Lung (tissue), 12 donors: ENCODE results near the gene AGRN. TPM values are rescaled to one million over a fixed set of nuclear protein-coding genes. Genes with fewer than 3 reads are reported as not detected.
A peak's percentile ranks its signal among the peaks of the same experiment; 100 is the strongest.
"Not testable (repeated sequence)": the region's sequence is repeated elsewhere in the genome, so short reads cannot be mapped to it uniquely, and the experiment has no call there.

Source experiments
- ATAC-seq: fragments of 200-7000 bp; cut with Tn5 transposase; one replicate; pipeline ENCODE4 v1.9.1; 2020; ENCODE audit warnings: moderate number of reproducible peaks; ENCODE audit not compliant: insufficient read depth, low FRiP score
- DNase-seq, 3 donors: peaks; one replicate each; pipeline ENCODE4 v3.0.0-alpha.2; 2013 to 2017
- H3K27ac ChIP-seq, 2 donors: one replicate each; pipeline ENCODE4 v1.5.1; 2013; ENCODE audit warnings: mild to moderate bottlenecking in 2 of 2, moderate library complexity in 2 of 2, control low read depth in 1 of 2, inconsistent platforms in 1 of 2, low read depth in 1 of 2, low read length in 1 of 2
- H3K27me3 ChIP-seq, 3 donors: one replicate each; pipeline ENCODE4 v1.5.1; 2013; ENCODE audit warnings: low read length in 2 of 3; ENCODE audit not compliant: control insufficient read depth in 3 of 3, insufficient read depth in 3 of 3
- H3K36me3 ChIP-seq, 4 donors: one replicate each; pipeline ENCODE4 v1.5.1; 2013; ENCODE audit warnings: low read length in 4 of 4, mild to moderate bottlenecking in 1 of 4, moderate library complexity in 1 of 4; ENCODE audit not compliant: control insufficient read depth in 4 of 4, insufficient read depth in 4 of 4
- H3K4me1 ChIP-seq, 5 donors: one replicate each; pipeline ENCODE4 v1.5.1; 2013; ENCODE audit warnings: low read length in 5 of 5, mild to moderate bottlenecking in 2 of 5, moderate library complexity in 1 of 5; ENCODE audit not compliant: control insufficient read depth in 5 of 5, insufficient read depth in 5 of 5
- H3K4me3 ChIP-seq: one replicate; pipeline ENCODE4 v1.5.1; 2013; ENCODE audit warnings: mild to moderate bottlenecking, control low read depth, moderate library complexity
- H3K9ac ChIP-seq, 2 donors: one replicate each; pipeline ENCODE4 v1.5.1; 2013; ENCODE audit warnings: low read length in 2 of 2, control low read depth in 1 of 2; ENCODE audit not compliant: insufficient read depth in 1 of 2
- H3K9me3 ChIP-seq, 4 donors: one replicate each; pipeline ENCODE4 v1.5.1; 2013; ENCODE audit warnings: low read length in 3 of 4, mild to moderate bottlenecking in 1 of 4, moderate library complexity in 1 of 4; ENCODE audit not compliant: control insufficient read depth in 4 of 4, insufficient read depth in 3 of 4
- CTCF ChIP-seq: IDR thresholded peaks from 2 replicates; pipeline ENCODE4 v1.5.1; 2012; ENCODE audit warnings: mild to moderate bottlenecking; ENCODE audit errors: control extremely low read depth, extremely low read depth
- WGBS, 2 donors: extraction: QIAGEN DNeasy Blood & Tissue Kit; methylation state at CpG; one replicate each; pipeline ENCODE4 v1.1.7; 2013; 5-methylcytosine and 5-hydroxymethylcytosine counted together
- polyA plus RNA-seq, 2 donors: library from polyadenylated mRNA; stranded (reverse); fragments of 200-250 nt; gene quantifications; one replicate each; pipeline ENCODE4 v1.2.1, GENCODE V29; 2013
- total RNA-seq, 2 donors: library from RNA; depleted of rRNA in 1 of 2; stranded (reverse); fragments of >200 nt in 1 of 2; gene quantifications; one replicate each; pipeline ENCODE4 v1.2.1, GENCODE V29; 2014 to 2021
- donor health status: control.
- donor health status: control.
- donor health status: Bipolar disorder and iron deficiency.
- donor health status: healthy.
- donor health status: DM: yes; HTN: yes; CAD: no.

The AGRN gene
- total and polyA plus RNA-seq, 4 donors: 30.7 to 124 (median 85.2) TPM

GRCh38 chr1:1018321-1018685, 1.6 kb upstream of the AGRN start:
- not testable (repeated sequence) for H3K36me3 ChIP-seq, ATAC-seq, H3K9me3 ChIP-seq, H3K4me3 ChIP-seq, H3K27ac ChIP-seq, H3K9ac ChIP-seq, H3K27me3 ChIP-seq, DNase-seq
- peaks cover 0 to 27% (median 6%) of the 10 kb centered on the region in 5 donors for H3K4me1 ChIP-seq
- 94 to 96% methylated on average over 21 to 26 of the region's 26 CpGs for WGBS, 2 donors

DNA sequence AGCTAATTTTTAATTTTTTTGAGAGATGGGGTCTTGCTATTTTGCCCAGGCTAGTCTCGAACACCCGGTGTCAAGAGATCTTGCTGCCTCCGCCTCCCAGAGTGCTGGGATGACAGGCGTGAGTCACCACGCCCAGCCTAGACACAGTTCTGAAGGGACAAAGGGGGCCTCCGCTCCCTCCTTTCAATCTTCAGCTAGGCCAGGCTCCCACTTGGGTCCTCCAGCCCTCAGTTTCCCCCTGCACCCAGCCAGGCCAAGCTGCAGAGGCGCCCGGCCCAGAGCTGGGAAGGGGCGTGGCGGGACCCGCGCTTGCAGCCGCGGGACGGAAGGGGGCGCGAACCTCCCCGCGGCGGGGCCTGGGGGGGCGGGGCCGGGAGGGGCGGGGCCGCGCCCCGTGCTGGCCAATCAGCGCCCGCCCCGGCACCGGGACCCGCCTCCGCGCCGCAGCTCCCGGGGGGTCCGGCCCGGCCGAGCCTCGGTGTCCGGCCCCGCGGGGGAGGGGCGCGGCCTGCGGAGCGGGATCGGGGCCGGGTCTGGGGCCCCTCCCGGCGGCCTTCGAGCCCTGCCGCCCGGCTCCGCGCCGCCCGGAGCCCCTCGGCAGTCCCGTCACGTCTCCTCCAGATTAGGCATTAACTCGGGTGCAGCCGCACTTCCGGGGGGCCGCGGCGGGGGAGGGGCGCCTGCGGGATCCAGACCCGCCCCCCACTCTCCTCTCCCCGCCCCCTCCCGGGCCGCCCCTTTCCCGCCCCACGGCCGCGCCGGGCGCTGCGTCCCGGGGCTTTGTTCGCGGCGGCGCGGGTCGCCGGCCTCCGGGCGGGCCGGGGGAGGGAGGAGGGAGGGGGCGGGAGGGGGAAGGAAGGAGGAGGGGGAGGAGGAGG, 559 bp upstream of the AGRN start:
- H3K9ac ChIP-seq: no peak overlapping the region
- peak overlapping the region; percentile 66 for H3K27ac ChIP-seq
- DNase-seq (peak; percentile 88 to 93 (median 90)), ATAC-seq (peak; percentile 91)
- 1 to 4% methylated on average over 21 to 84 of the region's 91 CpGs for WGBS, 2 donors
- peak; percentile 20 for TF ChIP-seq CTCF
- H3K9me3 ChIP-seq: no peaks in the 10 kb centered on the region
- H3K4me3 ChIP-seq: peak overlapping the region; percentile 30
- no peaks in the 10 kb centered on the region for H3K27me3 ChIP-seq
- H3K36me3 ChIP-seq: no peaks in the 10 kb centered on the region
- peaks cover 0 to 23% (median 13%) of the 10 kb centered on the region in 5 donors for H3K4me1 ChIP-seq

DNA sequence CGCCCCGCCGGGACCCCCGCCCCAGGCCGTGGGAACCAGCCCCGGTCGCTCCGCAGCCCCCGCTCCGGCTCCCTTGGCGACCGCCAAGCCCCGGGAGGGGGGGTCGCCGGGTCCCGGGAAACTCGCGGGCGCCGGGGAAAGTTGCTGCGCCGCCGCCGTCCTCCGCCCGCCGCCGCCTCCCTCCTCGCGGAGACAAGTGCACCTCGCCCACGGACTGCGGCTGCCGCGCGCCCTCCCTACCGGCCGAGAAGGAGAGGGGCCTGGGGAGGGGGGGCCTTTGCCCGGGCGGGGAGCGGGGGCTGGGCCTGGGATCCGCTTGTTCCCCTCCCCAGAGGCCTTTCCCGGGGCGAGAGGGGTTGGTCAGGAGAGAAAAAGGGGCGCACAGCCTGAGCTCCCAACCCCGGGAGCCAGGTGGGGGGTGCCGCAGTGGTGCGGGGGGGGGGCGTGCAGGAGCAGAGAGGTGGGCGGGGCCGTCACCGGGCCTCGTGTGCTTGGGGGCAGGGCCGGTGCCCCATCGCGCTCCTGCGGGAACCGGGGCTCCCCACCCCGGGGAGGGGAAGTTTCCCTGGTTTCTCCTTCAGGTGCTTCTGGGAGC, 592 bp downstream of the AGRN start:
- no peak for DNase-seq
- no peak for TF ChIP-seq CTCF

More for the DNA sequence above, 592 bp downstream of the AGRN start:
- H3K4me3 ChIP-seq: peak overlapping the region; percentile 72
- ATAC-seq: no peak
- H3K36me3 ChIP-seq: no peaks in the 10 kb centered on the region
- H3K9me3 ChIP-seq: no peaks in the 10 kb centered on the region
- peak overlapping the region; percentile 62 to 67 for H3K27ac ChIP-seq
- H3K9ac ChIP-seq: no peak overlapping the region
- H3K4me1 ChIP-seq: peaks cover 0 to 30% (median 22%) of the 10 kb centered on the region in 5 donors
- WGBS, 2 donors: 0 to 1% methylated on average over 19 to 56 of the region's 59 CpGs
- H3K27me3 ChIP-seq: no peaks in the 10 kb centered on the region
